RKO (cell line): ENCODE results near the gene OR8K5.
"Not testable (repeated sequence)": the region's sequence is repeated elsewhere in the genome, so short reads cannot be mapped to it uniquely, and the experiment has no call there.

Experiments used
- DNase-seq: peaks from one replicate; pipeline ENCODE4 v3.0.0-alpha.2; 2016; ENCODE audit warnings: low spot score

The OR8K5 gene

GRCh38 chr11:56160217-56160616 is at the start of gene OR8K5:
Gene OR8K5 (minus strand): TSS chr11:56160317. CDS start chr11:56160317, 0 bp downstream.
- no peak for DNase-seq

GRCh38 chr11:56207790-56208189 is 47.7 kb upstream of the OR8K5 start:
- DNase-seq: no peak

- no peak for DNase-seq
These were observed 37.2 kb upstream of the OR8K5 start for GRCh38 chr11:56197367-56197766.

- no peak for DNase-seq
These were observed 36.6 kb upstream of the OR8K5 start for GRCh38 chr11:56196705-56197104.

- DNase-seq: no peak
These were observed 28.5 kb upstream of the OR8K5 start for GRCh38 chr11:56188602-56189001.

- DNase-seq: no peak
These were observed 23.3 kb upstream of the OR8K5 start for GRCh38 chr11:56183459-56183858.

- no peak for DNase-seq
These were observed 16.2 kb upstream of the OR8K5 start, which contains the start of gene OR5J2 for GRCh38 chr11:56176318-56176717. Gene OR5J2 (plus strand): TSS chr11:56176618. CDS start chr11:56176618, 0 bp downstream.

- no peak for DNase-seq
These were observed 12.2 kb upstream of the OR8K5 start for GRCh38 chr11:56172256-56172830.

GRCh38 chr11:56163804-56164203 is 3.7 kb upstream of the OR8K5 start:
- DNase-seq: no peak

GRCh38 chr11:56152333-56152732 is 7.8 kb downstream of the OR8K5 start:
- DNase-seq: no peak

GRCh38 chr11:56151376-56151775 is 8.7 kb downstream of the OR8K5 start:
- no peak for DNase-seq

GRCh38 chr11:56143681-56144080 is 16.4 kb downstream of the OR8K5 start:
- not testable (repeated sequence) for DNase-seq

- no peak for DNase-seq
These were observed 19.9 kb downstream of the OR8K5 start, which contains the start of gene OR8J3 for GRCh38 chr11:56140151-56140661. Gene OR8J3 (minus strand): TSS chr11:56140201. CDS start chr11:56137718, 2,483 bp downstream.

- DNase-seq: no peak
These were observed 38.0 kb downstream of the OR8K5 start, which contains the start of gene OR8H3 for GRCh38 chr11:56122073-56122472. Gene OR8H3 (plus strand): TSS chr11:56122373. CDS start chr11:56122373, 0 bp downstream.
